Calu3 (cell line): ENCODE measurements around the gene NUDT19. TPM values are rescaled to one million over a fixed set of nuclear protein-coding genes. Genes with fewer than 3 reads are reported as not detected.
"Not testable (repeated sequence)": the region's sequence is repeated elsewhere in the genome, so short reads cannot be mapped to it uniquely, and the experiment has no call there.

Source experiments
- BruUV-seq: library from RNA; stranded (reverse); fragments of 400-500 nt; replicated peaks from 2 replicates; lab custom pipeline; 2021; lab: Mats Ljungman, UMichigan
- CTCF ChIA-PET: fragments of 300-600 bp; sonication (Branson Sonifier 250); formaldehyde crosslinking; loops from one replicate; lab custom pipeline; 2022; ENCODE audit warnings: antibody characterized with exemption; lab: Charles Lee
- DNase-seq: peaks from one replicate; pipeline ENCODE4 v3.0.0; 2022
- H3K27ac Mint-ChIP-seq: one replicate; pipeline ENCODE4 v1.8.0; 2022; ENCODE audit warnings: mixed read lengths; ENCODE audit not compliant: unreplicated experiment
- H3K27me3 Mint-ChIP-seq: one replicate; pipeline ENCODE4 v1.8.0; 2022; ENCODE audit warnings: mixed read lengths; ENCODE audit not compliant: unreplicated experiment
- H3K36me3 Mint-ChIP-seq: one replicate; pipeline ENCODE4 v1.8.0; 2022; ENCODE audit warnings: mild to moderate bottlenecking, moderate library complexity, mixed read lengths; ENCODE audit not compliant: insufficient read depth, unreplicated experiment
- H3K4me1 Mint-ChIP-seq: one replicate; pipeline ENCODE4 v1.8.0; 2022; ENCODE audit warnings: mild to moderate bottlenecking, low read depth, mixed read lengths; ENCODE audit not compliant: unreplicated experiment
- H3K4me3 Mint-ChIP-seq: one replicate; pipeline ENCODE4 v1.8.0; 2022; ENCODE audit warnings: mild to moderate bottlenecking, low read depth, moderate library complexity, mixed read lengths; ENCODE audit not compliant: unreplicated experiment
- H3K9me3 Mint-ChIP-seq: one replicate; pipeline ENCODE4 v1.8.0; 2022; ENCODE audit warnings: low read depth, mixed read lengths; ENCODE audit not compliant: unreplicated experiment
- CTCF ChIP-seq: fragments of 200-600 bp; IDR thresholded peaks from one replicate; pipeline ENCODE4 v1.8.0; 2022; ENCODE audit warnings: antibody characterized with exemption; ENCODE audit not compliant: unreplicated experiment
- intact Hi-C: fragments of 100-400 bp; cut with micrococcal nuclease; formaldehyde crosslinking; loops from one replicate; pipeline ENCODE4 v1.10.0; 2022; ENCODE audit not compliant: unreplicated experiment
- total RNA-seq: library from RNA; stranded (reverse); gene quantifications from 2 replicates; pipeline ENCODE4 v1.2.3, GENCODE V29; 2022

NUDT19 gene
- total RNA-seq, 1 experiment from 2014 or later: 21.1 TPM

- no peak for DNase-seq
- intact Hi-C loops: no loop called here
- Mint-ChIP-seq H3K9me3 (no peaks in the 10 kb centered on the region), H3K36me3 (no peaks in the 10 kb centered on the region), H3K27ac (no peak overlapping the region), H3K4me1 (no peaks in the 10 kb centered on the region), H3K27me3 (peaks cover 36% of the 10 kb centered on the region), H3K4me3 (no peak overlapping the region)
- no TSS peak for BruUV-seq
- CTCF ChIA-PET: no interaction called here
- no peak for TF ChIP-seq CTCF
Measured at GRCh38 chr19:32743021-32743420, 51.4 kb downstream of the NUDT19 start.

- no peak overlapping the region for H3K27ac Mint-ChIP-seq
- H3K4me3 Mint-ChIP-seq: no peak overlapping the region
- DNase-seq: no peak
- H3K36me3 Mint-ChIP-seq: no peaks in the 10 kb centered on the region
- H3K9me3 Mint-ChIP-seq: no peaks in the 10 kb centered on the region
- CTCF ChIA-PET: no interaction called here
- no peak for TF ChIP-seq CTCF
- intact Hi-C loops: no loop called here
- H3K4me1 Mint-ChIP-seq: no peaks in the 10 kb centered on the region
- peaks cover 37% of the 10 kb centered on the region for H3K27me3 Mint-ChIP-seq
- no TSS peak for BruUV-seq
Measured at GRCh38 chr19:32743447-32743846, 51.8 kb downstream of the NUDT19 start.

- no peak overlapping the region for H3K4me3 Mint-ChIP-seq
- peaks cover 37% of the 10 kb centered on the region for H3K27me3 Mint-ChIP-seq
- H3K36me3 Mint-ChIP-seq: no peaks in the 10 kb centered on the region
- no peaks in the 10 kb centered on the region for H3K9me3 Mint-ChIP-seq
- CTCF ChIA-PET: no interaction called here
- DNase-seq: no peak
- intact Hi-C loops: no loop called here
- no peak overlapping the region for H3K27ac Mint-ChIP-seq
- no peaks in the 10 kb centered on the region for H3K4me1 Mint-ChIP-seq
- TF ChIP-seq CTCF: no peak
- no TSS peak for BruUV-seq
Measured at GRCh38 chr19:32744555-32745325, 53.1 kb downstream of the NUDT19 start.

GRCh38 chr19:32745594-32746251 is 54.1 kb downstream of the NUDT19 start:
- CTCF ChIA-PET, H3K9me3 Mint-ChIP-seq, H3K4me1 Mint-ChIP-seq, H3K36me3 Mint-ChIP-seq, H3K27ac Mint-ChIP-seq, BruUV-seq, H3K4me3 Mint-ChIP-seq, intact Hi-C loops, DNase-seq: not testable (repeated sequence)
- peaks cover 35% of the 10 kb centered on the region for H3K27me3 Mint-ChIP-seq

- BruUV-seq, H3K9me3 Mint-ChIP-seq, H3K27ac Mint-ChIP-seq, H3K36me3 Mint-ChIP-seq, DNase-seq, H3K4me1 Mint-ChIP-seq, intact Hi-C loops, H3K4me3 Mint-ChIP-seq, CTCF ChIA-PET: not testable (repeated sequence)
- H3K27me3 Mint-ChIP-seq: peaks cover 30% of the 10 kb centered on the region
Measured at GRCh38 chr19:32746631-32747196, 55.1 kb downstream of the NUDT19 start.
